ENCODE data around the gene TLR5. TPM values are rescaled to one million over a fixed set of nuclear protein-coding genes. Genes with fewer than 3 reads are reported as not detected.

The TLR5 gene
- polyA plus RNA-seq, 1 donor from 2014 or later: not detected

DNA sequence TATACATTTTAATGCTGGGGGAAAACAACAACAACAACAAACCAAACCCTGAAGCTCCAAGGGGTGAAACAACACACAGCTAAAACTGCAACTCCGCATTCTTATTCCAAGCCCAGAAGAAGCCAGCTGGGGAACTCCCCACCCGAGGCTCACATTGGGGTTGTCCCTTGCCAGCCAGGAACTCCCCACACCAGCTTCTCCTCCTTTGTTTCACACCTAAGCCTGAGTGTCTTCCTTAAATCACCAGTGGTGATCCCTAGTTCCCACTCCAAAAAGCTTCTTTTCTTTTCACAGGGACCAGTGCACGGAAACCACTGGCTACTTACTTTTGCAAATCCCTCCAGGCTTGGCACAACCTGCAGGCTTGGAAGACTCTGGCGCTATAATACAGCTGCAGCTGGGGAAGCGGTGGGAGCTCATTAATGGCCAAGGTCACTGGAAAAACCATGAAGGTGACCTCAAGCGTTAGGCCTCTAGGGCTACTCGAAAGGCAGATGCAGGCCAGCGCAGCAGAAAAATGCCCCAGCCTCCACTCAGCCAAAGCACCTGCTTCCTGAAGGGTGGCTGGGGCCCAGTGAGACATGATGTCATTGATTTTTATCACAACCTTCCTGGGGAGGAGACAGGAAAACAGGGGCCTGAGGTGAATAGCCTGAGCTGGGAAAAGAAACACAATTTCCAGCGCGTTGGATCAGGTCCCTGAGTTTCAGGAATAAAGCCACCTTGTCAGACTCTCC, 40.1 kb downstream of the TLR5 start:
- Histone ChIP-seq H3K4me3 (ENCODE audit: low read length) (no peak overlapping the region), H3K9me2 (ENCODE audit: insufficient read depth, low read length) (no peaks in the 10 kb centered on the region), H3K36me3 (ENCODE audit: insufficient read depth, low read length) (no peaks in the 10 kb centered on the region), H3K27ac (ENCODE audit: low read length) (no peak overlapping the region), H3K4me2 (ENCODE audit: low read length) (no peak overlapping the region), H3K9me3 (ENCODE audit: low read length) (no peaks in the 10 kb centered on the region), H3K27me3 (ENCODE audit: insufficient read depth, low read depth, low read length) (no peaks in the 10 kb centered on the region), H3K9ac (ENCODE audit: low read length) (no peak overlapping the region), H4K20me1 (ENCODE audit: insufficient read depth) (no peaks in the 10 kb centered on the region), H2AFZ (ENCODE audit: low read depth, low read length) (no peak overlapping the region), H3K79me2 (replicated peaks; ENCODE audit: insufficient read depth, low read length) (no peaks in the 10 kb centered on the region), H3F3A (ENCODE audit: insufficient read depth, low read length, poor library complexity, severe bottlenecking) (no peaks in the 10 kb centered on the region)
- TF ChIP-seq EP300 (conservative IDR thresholded peaks at IDR 0.05; ENCODE audit: poor library complexity, severe bottlenecking) (no peak), POLR2AphosphoS5 (IDR thresholded peaks at IDR 0.05) (no peak), MXI1 (conservative IDR thresholded peaks at IDR 0.05; ENCODE audit: poor library complexity, severe bottlenecking) (no peak), EZH2 (IDR thresholded peaks at IDR 0.05; ENCODE audit: borderline replicate concordance, insufficient read depth, low read length, poor library complexity, severe bottlenecking) (no peak), TAF1 (IDR thresholded peaks at IDR 0.05; ENCODE audit: low read depth) (no peak), SMC3 (conservative IDR thresholded peaks at IDR 0.05; ENCODE audit: poor library complexity) (no peak), RAD21 (conservative IDR thresholded peaks at IDR 0.05) (no peak)
- TF ChIP-seq, protein P1, sequence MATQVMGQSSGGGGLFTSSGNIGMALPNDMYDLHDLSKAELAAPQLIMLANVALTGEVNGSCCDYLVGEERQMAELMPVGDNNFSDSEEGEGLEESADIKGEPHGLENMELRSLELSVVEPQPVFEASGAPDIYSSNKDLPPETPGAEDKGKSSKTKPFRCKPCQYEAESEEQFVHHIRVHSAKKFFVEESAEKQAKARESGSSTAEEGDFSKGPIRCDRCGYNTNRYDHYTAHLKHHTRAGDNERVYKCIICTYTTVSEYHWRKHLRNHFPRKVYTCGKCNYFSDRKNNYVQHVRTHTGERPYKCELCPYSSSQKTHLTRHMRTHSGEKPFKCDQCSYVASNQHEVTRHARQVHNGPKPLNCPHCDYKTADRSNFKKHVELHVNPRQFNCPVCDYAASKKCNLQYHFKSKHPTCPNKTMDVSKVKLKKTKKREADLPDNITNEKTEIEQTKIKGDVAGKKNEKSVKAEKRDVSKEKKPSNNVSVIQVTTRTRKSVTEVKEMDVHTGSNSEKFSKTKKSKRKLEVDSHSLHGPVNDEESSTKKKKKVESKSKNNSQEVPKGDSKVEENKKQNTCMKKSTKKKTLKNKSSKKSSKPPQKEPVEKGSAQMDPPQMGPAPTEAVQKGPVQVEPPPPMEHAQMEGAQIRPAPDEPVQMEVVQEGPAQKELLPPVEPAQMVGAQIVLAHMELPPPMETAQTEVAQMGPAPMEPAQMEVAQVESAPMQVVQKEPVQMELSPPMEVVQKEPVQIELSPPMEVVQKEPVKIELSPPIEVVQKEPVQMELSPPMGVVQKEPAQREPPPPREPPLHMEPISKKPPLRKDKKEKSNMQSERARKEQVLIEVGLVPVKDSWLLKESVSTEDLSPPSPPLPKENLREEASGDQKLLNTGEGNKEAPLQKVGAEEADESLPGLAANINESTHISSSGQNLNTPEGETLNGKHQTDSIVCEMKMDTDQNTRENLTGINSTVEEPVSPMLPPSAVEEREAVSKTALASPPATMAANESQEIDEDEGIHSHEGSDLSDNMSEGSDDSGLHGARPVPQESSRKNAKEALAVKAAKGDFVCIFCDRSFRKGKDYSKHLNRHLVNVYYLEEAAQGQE (IDR thresholded peaks at IDR 0.05; ENCODE audit: borderline replicate concordance): no peak
- TF ChIP-seq, protein P2, sequence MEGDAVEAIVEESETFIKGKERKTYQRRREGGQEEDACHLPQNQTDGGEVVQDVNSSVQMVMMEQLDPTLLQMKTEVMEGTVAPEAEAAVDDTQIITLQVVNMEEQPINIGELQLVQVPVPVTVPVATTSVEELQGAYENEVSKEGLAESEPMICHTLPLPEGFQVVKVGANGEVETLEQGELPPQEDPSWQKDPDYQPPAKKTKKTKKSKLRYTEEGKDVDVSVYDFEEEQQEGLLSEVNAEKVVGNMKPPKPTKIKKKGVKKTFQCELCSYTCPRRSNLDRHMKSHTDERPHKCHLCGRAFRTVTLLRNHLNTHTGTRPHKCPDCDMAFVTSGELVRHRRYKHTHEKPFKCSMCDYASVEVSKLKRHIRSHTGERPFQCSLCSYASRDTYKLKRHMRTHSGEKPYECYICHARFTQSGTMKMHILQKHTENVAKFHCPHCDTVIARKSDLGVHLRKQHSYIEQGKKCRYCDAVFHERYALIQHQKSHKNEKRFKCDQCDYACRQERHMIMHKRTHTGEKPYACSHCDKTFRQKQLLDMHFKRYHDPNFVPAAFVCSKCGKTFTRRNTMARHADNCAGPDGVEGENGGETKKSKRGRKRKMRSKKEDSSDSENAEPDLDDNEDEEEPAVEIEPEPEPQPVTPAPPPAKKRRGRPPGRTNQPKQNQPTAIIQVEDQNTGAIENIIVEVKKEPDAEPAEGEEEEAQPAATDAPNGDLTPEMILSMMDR (IDR thresholded peaks at IDR 0.05; ENCODE audit: poor library complexity, severe bottlenecking): no peak

GRCh38 chr1:223097713-223098112, 45.3 kb downstream of the TLR5 start:
- no peaks in the 10 kb centered on the region for H3F3A ChIP-seq (ENCODE audit: insufficient read depth, low read length, poor library complexity, severe bottlenecking)
- no peaks in the 10 kb centered on the region for H3K79me2 ChIP-seq (replicated peaks; ENCODE audit: insufficient read depth, low read length)
- H3K4me2 ChIP-seq (ENCODE audit: low read length): no peak overlapping the region
- no peaks in the 10 kb centered on the region for H3K9me2 ChIP-seq (ENCODE audit: insufficient read depth, low read length)
- no peak overlapping the region for H3K27ac ChIP-seq (ENCODE audit: low read length)
- no peak overlapping the region for H2AFZ ChIP-seq (ENCODE audit: low read depth, low read length)
- no peaks in the 10 kb centered on the region for H3K27me3 ChIP-seq (ENCODE audit: insufficient read depth, low read depth, low read length)
- H3K36me3 ChIP-seq (ENCODE audit: insufficient read depth, low read length): no peaks in the 10 kb centered on the region
- TF ChIP-seq EP300 (conservative IDR thresholded peaks at IDR 0.05; ENCODE audit: poor library complexity, severe bottlenecking) (no peak), POLR2AphosphoS5 (IDR thresholded peaks at IDR 0.05) (no peak), TAF1 (IDR thresholded peaks at IDR 0.05; ENCODE audit: low read depth) (no peak), MXI1 (conservative IDR thresholded peaks at IDR 0.05; ENCODE audit: poor library complexity, severe bottlenecking) (no peak), SMC3 (conservative IDR thresholded peaks at IDR 0.05; ENCODE audit: poor library complexity) (no peak), EZH2 (IDR thresholded peaks at IDR 0.05; ENCODE audit: borderline replicate concordance, insufficient read depth, low read length, poor library complexity, severe bottlenecking) (no peak), RAD21 (conservative IDR thresholded peaks at IDR 0.05) (no peak)
- TF ChIP-seq, protein P2 (IDR thresholded peaks at IDR 0.05; ENCODE audit: poor library complexity, severe bottlenecking): no peak
- TF ChIP-seq, protein P1 (IDR thresholded peaks at IDR 0.05; ENCODE audit: borderline replicate concordance): no peak
- no peaks in the 10 kb centered on the region for H4K20me1 ChIP-seq (ENCODE audit: insufficient read depth)
- H3K4me3 ChIP-seq (ENCODE audit: low read length): no peak overlapping the region
- no peaks in the 10 kb centered on the region for H3K9me3 ChIP-seq (ENCODE audit: low read length)
- H3K9ac ChIP-seq (ENCODE audit: low read length): no peak overlapping the region
